Measurements from ENCODE around the gene RUNDC3A.
"Not testable (repeated sequence)": the region's sequence is repeated elsewhere in the genome, so short reads cannot be mapped to it uniquely, and the experiment has no call there.

Gene RUNDC3A

GRCh38 chr17:44320066-44320465, 11.7 kb downstream of the RUNDC3A start:
- no peak for DNase-seq

- no peak for DNase-seq
Measured at GRCh38 chr17:44321246-44322120, 13.1 kb downstream of the RUNDC3A start.

- no peak for DNase-seq
Measured at GRCh38 chr17:44322236-44322895, 14.0 kb downstream of the RUNDC3A start.

- DNase-seq: no peak
Measured at GRCh38 chr17:44323359-44324091, 15.1 kb downstream of the RUNDC3A start.

GRCh38 chr17:44324092-44324570, 15.7 kb downstream of the RUNDC3A start:
- no peak for DNase-seq

- peak; percentile 52 to 97 (median 86) for DNase-seq
Measured at GRCh38 chr17:44324571-44325275, 16.3 kb downstream of the RUNDC3A start, which contains the start of gene SLC25A39. Gene SLC25A39 (minus strand): TSS chr17:44324823. CDS start chr17:44323562, 1,261 bp downstream.

GRCh38 chr17:44326861-44327444, 18.6 kb downstream of the RUNDC3A start:
- DNase-seq: peak; percentile 53 to 97 (median 94)

- DNase-seq: no peak
Measured at GRCh38 chr17:44327715-44328449, 19.5 kb downstream of the RUNDC3A start.

DNA sequence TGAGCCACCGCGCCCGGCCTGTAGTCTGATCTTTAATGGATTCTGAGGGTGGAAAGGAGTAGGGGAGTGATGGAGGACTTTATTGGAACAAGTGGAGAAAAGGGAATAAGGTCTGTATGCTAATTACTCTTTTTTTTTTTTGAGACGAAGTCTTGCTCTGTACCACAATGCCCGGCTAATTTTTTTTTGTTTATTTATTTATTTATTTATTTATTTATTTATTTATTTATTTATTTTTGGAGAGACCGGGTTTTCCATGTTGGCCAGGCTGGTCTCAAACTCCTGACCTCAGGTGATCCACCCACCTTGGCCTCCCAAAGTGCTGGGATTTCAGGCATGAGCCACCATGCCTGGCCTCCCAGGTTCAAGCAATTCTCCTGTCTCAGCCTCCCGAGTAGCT, 21.1 kb downstream of the RUNDC3A start:
- not testable (repeated sequence) for DNase-seq

DNA sequence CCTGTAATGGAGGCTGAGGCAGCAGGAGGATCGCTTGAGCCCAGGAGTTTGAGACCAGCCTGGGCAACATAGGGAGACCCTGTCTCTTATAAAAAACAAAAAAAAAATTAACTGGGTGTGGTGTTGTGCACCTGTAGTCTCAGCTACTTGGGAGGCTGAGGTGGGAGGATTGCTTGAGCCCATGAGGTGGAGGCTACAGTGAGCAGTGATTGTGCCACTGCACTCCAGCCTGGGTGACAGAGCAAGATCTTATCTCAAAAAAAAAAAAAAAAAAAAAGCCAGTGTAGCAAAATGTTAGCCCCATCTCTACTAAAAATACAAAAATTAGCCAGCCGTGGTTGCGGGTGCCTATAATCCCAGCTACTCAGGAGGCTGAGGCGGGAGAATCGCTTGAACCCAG, 21.9 kb downstream of the RUNDC3A start:
- not testable (repeated sequence) for DNase-seq

GRCh38 chr17:44331249-44331760, 22.9 kb downstream of the RUNDC3A start:
- DNase-seq: peak in 10 of 14 donors; percentile 24 to 77 (median 47)

- DNase-seq: no peak
Measured at GRCh38 chr17:44333371-44333770, 25.0 kb downstream of the RUNDC3A start.

GRCh38 chr17:44334315-44334714, 25.9 kb downstream of the RUNDC3A start:
- DNase-seq: no peak

- no peak for DNase-seq
Measured at GRCh38 chr17:44334727-44335126, 26.3 kb downstream of the RUNDC3A start.

DNA sequence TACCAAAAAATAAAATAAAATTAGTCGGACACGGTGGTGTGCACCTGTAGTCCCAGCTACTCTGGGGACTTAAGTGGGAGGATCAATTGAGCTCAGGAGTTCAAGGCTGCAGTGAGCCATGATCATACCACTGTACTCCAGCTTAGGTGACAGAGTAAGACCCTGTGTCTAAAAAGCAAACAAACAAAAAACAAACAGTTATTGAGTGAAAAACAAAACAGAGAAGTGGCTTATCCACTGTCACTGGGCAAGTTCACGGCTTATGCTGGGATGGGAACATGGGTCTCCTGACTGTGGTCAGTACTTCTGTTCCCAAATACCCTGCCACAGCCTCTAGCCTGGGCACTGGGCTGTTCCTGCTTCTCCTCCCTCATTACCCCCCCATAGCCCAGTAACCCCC, 27.2 kb downstream of the RUNDC3A start:
- DNase-seq: no peak

DNA sequence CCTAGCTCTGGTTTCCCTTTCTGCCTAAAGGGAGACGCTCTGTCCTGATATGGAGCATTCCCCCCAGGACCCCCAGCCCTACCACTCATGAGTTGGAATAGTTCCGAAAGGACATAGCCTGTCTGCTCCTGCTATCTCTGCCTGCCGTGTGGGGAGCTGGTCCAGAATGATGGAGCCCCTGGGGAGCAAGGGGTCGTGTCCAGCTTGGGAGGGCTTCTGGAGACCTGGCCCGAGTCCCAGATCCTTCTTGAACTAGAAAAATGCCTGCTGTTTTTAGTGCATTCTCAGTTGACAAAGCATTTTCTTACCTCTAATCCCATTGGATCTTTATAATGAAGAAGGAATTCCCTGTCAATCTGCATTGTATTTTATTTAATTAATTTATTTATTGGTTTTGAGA, 27.6 kb downstream of the RUNDC3A start:
- no peak for DNase-seq

- no peak for DNase-seq
Measured at GRCh38 chr17:44338702-44339101, 30.3 kb downstream of the RUNDC3A start.

DNA sequence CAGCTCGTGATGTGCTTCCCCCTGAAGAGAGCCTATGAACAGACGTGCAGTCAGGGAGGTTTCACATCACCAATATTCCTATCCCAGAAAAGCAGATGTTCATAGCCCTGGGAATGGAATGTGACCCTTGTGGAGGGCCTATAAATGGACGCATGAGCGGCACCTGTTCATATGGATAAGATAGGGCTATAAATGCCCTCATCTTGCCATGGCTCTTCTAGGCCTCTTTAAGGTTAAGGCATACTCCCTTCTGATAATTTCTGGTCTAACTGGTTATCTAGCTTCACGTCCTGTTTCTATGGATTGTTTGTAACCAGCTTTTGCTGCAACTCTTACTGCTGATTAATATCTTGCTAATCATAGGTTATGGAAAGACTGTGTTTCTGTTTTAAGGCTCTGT, 32.2 kb downstream of the RUNDC3A start:
- DNase-seq: not testable (repeated sequence)

GRCh38 chr17:44343510-44344209, 35.3 kb downstream of the RUNDC3A start:
- peak in 1 of 14 donors; percentile 38 for DNase-seq

DNA sequence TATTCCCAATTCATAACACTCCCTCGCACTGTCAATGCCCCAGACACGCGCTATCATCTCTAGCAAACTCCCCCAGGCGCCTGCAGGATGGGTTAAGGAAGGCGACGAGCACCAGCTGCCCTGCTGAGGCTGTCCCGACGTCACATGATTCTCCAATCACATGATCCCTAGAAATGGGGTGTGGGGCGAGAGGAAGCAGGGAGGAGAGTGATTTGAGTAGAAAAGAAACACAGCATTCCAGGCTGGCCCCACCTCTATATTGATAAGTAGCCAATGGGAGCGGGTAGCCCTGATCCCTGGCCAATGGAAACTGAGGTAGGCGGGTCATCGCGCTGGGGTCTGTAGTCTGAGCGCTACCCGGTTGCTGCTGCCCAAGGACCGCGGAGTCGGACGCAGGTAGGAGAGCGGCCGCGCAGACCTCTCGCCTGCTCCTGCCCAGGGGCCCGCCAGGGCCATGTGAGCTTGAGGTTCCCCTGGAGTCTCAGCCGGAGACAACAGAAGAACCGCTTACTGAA, 36.6 kb downstream of the RUNDC3A start, which contains the start of gene GRN:
GRN (plus strand) TSS at position 364 of the 515 bp plus-strand sequence. CDS start 3,863 bp downstream, outside the sequence.
- peak; percentile 84 to 99 (median 93) for DNase-seq

All from C1 segment of cervical spinal cord (tissue), 14 donors.